ENCODE measurements around the gene ADH1B.

ADH1B gene

GRCh38 chr4:99293357-99293756 is 27.8 kb downstream of the ADH1B start:
- H3K27ac ChIP-seq, result no peak overlapping the region
- no peak for TF ChIP-seq ZFX (IDR thresholded peaks at IDR 0.05)
- TF ChIP-seq, protein P1, sequence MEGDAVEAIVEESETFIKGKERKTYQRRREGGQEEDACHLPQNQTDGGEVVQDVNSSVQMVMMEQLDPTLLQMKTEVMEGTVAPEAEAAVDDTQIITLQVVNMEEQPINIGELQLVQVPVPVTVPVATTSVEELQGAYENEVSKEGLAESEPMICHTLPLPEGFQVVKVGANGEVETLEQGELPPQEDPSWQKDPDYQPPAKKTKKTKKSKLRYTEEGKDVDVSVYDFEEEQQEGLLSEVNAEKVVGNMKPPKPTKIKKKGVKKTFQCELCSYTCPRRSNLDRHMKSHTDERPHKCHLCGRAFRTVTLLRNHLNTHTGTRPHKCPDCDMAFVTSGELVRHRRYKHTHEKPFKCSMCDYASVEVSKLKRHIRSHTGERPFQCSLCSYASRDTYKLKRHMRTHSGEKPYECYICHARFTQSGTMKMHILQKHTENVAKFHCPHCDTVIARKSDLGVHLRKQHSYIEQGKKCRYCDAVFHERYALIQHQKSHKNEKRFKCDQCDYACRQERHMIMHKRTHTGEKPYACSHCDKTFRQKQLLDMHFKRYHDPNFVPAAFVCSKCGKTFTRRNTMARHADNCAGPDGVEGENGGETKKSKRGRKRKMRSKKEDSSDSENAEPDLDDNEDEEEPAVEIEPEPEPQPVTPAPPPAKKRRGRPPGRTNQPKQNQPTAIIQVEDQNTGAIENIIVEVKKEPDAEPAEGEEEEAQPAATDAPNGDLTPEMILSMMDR (conservative IDR thresholded peaks at IDR 0.05), result no peak

DNA sequence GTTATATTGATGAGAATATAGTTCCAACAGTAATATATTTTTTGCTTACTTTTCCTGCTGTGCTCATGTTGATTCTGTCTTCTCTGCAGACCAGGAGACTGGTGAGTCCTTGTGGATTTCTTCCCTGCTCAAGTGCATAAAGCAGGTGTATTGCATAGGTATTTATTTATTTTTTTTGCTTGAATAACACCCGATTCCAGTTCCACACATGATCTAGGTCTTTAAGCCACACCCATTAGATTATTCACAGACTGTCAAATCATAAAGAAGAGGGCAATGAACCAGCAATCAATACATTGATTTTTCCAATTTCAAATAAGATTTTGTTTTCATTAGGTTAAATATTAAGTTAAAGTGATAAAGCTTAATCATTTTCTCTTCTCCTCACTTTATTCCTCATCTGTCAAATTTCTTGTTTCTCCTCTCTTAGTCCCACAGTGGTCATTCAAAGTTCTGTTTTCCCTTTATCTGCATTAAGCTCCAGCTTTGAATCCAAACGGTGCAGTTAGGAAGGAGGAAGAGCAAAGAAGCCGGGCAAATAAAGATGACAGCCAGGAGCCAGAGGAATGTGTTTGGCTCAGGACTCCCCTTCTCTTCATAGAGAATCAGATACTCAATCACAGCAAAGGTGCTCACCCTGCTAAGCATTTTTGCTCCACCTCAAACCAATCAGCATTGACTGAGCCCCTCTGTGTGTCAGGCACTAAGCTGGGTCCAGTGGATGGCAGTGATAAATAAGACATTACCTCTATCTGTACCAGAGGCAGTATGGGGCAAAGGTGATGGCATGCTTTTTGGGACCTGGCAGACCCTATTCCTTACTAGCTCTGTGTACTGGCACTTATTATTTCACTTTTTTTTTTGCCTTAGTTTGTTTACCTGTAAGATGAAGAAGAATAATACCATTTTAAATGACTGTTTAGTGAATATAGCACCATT is 30.1 kb downstream of the ADH1B start, which contains the start of gene ADH1A:
TSS of gene ADH1A (minus strand) at position 138 of the 939 bp plus-strand sequence. CDS start at position 67, 71 bp downstream.
- no peak for TF ChIP-seq ZFX (IDR thresholded peaks at IDR 0.05)
- TF ChIP-seq, protein P1 (conservative IDR thresholded peaks at IDR 0.05), result no peak
- no peak within 1 kb of the TSS for H3K27ac ChIP-seq

DNA sequence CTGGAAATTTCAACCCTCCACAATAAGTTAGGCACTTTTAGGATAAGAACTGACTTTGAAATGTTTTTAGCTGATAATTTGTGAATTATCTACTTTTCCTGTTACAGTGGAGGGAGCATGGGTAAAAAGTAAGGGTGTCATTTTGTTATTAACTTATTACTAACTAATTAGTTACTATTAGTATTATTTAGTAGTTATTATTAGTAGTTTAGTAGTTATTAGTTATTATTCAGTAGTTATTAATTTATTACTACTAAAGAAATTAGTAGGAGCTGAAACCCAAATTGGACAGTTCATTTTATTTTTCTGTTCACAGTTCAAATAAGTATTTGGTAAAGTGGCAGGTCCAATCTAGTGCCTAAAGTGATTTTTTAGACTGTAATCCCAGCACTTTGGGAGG is 35.8 kb downstream of the ADH1B start:
- H3K27ac ChIP-seq, result no peak overlapping the region
- TF ChIP-seq, protein P1 (conservative IDR thresholded peaks at IDR 0.05), result no peak
- no peak for TF ChIP-seq ZFX (IDR thresholded peaks at IDR 0.05)

- no peak overlapping the region for H3K27ac ChIP-seq
- TF ChIP-seq, protein P1 (conservative IDR thresholded peaks at IDR 0.05), result no peak
- TF ChIP-seq ZFX (IDR thresholded peaks at IDR 0.05), result no peak
These were observed 38.5 kb downstream of the ADH1B start for GRCh38 chr4:99282731-99283130.

DNA sequence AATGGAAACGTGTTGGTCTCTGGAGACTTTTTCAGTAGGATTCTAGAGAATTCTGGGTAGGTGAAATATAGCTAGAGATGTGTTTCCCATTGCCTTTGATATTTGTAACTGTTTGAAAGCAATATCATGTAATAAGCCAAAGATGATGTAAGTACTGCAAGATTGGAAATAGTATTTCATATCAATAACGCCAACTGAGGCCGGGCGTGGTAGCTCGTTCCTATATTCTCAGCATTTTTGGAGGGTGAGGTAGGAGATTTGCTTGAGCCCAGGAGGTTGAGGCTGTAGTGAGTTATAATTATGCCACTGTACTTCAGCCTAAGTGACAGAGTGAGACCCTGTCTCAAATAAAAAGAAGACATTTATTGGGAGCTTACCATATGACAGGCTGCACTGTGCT is 39.9 kb downstream of the ADH1B start:
- TF ChIP-seq ZFX (IDR thresholded peaks at IDR 0.05), result no peak
- TF ChIP-seq, protein P1 (conservative IDR thresholded peaks at IDR 0.05), result no peak
- no peak overlapping the region for H3K27ac ChIP-seq

- TF ChIP-seq, protein P1 (conservative IDR thresholded peaks at IDR 0.05), result no peak
- no peak for TF ChIP-seq ZFX (IDR thresholded peaks at IDR 0.05)
- H3K27ac ChIP-seq, result no peak overlapping the region
These were observed 44.8 kb downstream of the ADH1B start for GRCh38 chr4:99276417-99276816.

DNA sequence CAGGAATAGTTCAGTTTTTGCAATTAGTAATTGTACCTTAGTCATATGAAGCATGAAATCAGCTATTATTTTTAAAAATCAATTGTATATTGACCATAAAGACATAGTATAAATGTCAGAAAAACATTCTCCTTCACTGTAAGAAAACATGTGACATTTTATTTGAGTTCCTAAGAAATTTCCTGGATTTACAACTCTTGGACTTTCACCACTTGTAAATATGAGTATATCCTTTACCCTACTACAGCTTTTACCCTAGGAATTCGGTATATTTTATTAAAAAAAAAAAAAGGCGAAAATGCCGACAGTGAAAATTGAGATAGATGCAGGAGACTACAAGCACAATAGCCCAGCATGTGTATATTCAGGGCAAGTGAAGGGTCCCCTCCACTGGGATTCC is 45.3 kb downstream of the ADH1B start:
- H3K27ac ChIP-seq, result no peak overlapping the region
- TF ChIP-seq, protein P1 (conservative IDR thresholded peaks at IDR 0.05), result no peak
- TF ChIP-seq ZFX (IDR thresholded peaks at IDR 0.05), result no peak

Data from C4-2B (cell line).